ENCODE results near the gene IYD.
"Not testable (repeated sequence)": the region's sequence is repeated elsewhere in the genome, so short reads cannot be mapped to it uniquely, and the experiment has no call there.

The IYD gene

GRCh38 chr6:150445486-150445885 lies 76.7 kb downstream of the IYD start:
- FAIRE-seq (no peak), DNase-seq (ENCODE audit: insufficient read length, low spot score) (no peak)
- no peak for TF ChIP-seq POLR2A (IDR thresholded peaks at IDR 0.05; ENCODE audit: low read depth, low read length)

GRCh38 chr6:150448221-150448620 lies 79.4 kb downstream of the IYD start:
- DNase-seq (ENCODE audit: insufficient read length, low spot score) (no peak), FAIRE-seq (no peak)
- no peak for TF ChIP-seq POLR2A (IDR thresholded peaks at IDR 0.05; ENCODE audit: low read depth, low read length)

DNA sequence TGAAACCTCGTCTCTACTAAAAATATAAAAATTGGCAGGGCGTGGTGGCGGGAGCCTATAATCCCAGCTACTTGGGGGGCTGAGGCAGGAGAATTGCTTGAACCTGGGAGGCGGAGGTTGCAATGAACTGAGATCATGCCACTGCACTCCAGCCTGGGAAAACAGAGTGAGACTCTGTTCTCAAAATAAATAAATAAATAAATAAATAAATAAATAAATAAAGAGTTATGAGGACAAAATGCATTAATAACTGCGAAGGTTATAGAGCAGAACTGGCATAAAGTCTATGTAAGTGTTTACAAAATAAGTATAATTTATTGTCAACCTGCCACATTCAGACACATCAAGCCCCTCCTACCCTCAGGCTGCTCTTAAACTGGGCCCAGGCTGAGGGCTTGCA lies 80.2 kb downstream of the IYD start:
- FAIRE-seq; DNase-seq (ENCODE audit: insufficient read length, low spot score): not testable (repeated sequence)

DNA sequence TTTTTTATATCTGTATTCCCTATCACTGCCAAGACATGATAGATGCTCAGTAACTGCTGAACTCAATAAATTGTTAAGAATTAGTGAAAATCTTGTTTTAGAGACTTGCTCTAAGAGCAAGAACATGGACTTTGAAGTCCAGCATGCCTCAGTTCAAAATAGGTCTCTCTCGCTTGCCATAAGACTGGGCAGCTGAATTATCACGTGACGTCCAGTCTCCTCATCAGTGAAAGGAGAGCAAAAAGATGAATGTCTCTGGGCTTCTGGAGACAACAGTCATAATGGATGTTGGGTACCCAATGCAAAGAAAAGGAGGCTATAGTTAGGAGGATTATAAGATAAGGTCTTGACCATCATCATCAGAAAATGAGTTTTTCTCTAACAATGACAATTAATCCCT lies 82.1 kb downstream of the IYD start:
- no peak for FAIRE-seq
- no peak for DNase-seq (ENCODE audit: insufficient read length, low spot score)
- no peak for TF ChIP-seq POLR2A (IDR thresholded peaks at IDR 0.05; ENCODE audit: low read depth, low read length)

- no peak for TF ChIP-seq POLR2A (IDR thresholded peaks at IDR 0.05; ENCODE audit: low read depth, low read length)
- FAIRE-seq (no peak), DNase-seq (ENCODE audit: insufficient read length, low spot score) (no peak)
Measured at GRCh38 chr6:150451807-150452427, 83.1 kb downstream of the IYD start.

GRCh38 chr6:150452428-150453243 lies 83.8 kb downstream of the IYD start:
- no peak for DNase-seq (ENCODE audit: insufficient read length, low spot score)
- no peak for TF ChIP-seq POLR2A (IDR thresholded peaks at IDR 0.05; ENCODE audit: low read depth, low read length)
- FAIRE-seq: no peak

DNA sequence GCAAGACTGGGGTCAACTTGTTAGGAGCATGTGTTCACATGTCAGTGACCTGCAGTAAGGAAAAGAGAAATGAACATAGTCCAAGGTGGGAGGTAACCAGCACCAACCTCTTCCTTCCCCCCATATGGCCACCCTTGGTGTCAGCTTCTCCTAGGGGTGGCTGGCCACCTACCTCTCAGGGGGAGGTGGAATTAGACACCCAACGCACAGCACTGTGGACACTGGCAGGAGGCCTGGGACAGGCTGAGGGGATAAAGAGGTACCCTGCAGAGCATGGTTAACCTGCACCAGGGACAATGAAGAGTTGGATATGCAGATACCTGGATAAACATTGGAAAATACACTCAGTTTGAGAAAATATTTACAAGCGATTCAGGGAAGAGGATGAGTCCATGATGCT lies 84.5 kb downstream of the IYD start:
- TF ChIP-seq POLR2A (IDR thresholded peaks at IDR 0.05; ENCODE audit: low read depth, low read length): no peak
- FAIRE-seq: no peak

More for the DNA sequence above, 84.5 kb downstream of the IYD start:
- no peak for DNase-seq (ENCODE audit: insufficient read length, low spot score)
